ENCODE measurements around the gene DLX2. TPM values are rescaled to one million over a fixed set of nuclear protein-coding genes. Genes with fewer than 3 reads are reported as not detected.

The DLX2 gene
- total RNA-seq, 1 donor from 2014 or later = not detected

GRCh38 chr2:172096626-172097547, 5.8 kb downstream of the DLX2 start:
- Histone ChIP-seq H3K9ac (no peak overlapping the region), H2AFZ (replicated peaks) (no peak overlapping the region), H3K79me2 (ENCODE audit: low read depth) (no peaks in the 10 kb centered on the region), H3K9me3 (ENCODE audit: low read depth) (no peaks in the 10 kb centered on the region), H3K36me3 (no peaks in the 10 kb centered on the region), H3K4me1 (peaks cover 54% of the 10 kb centered on the region), H3F3A (ENCODE audit: low read depth) (peaks cover 83% of the 10 kb centered on the region), H3K27me3 (peaks cover 100% of the 10 kb centered on the region), H3K4me2 (peak overlapping the region; percentile 83), H4K20me1 (ENCODE audit: low read depth) (peaks cover 96% of the 10 kb centered on the region), H3K27ac (no peak overlapping the region), H3K4me3 (peak overlapping the region; percentile 44)
- TF ChIP-seq EZH2 (IDR thresholded peaks at IDR 0.05) = peak; percentile 97
- TF ChIP-seq EZH2phosphoT487 (IDR thresholded peaks at IDR 0.05) = peak; percentile 94
- no peak for TF ChIP-seq CTCF (IDR thresholded peaks at IDR 0.05)
- H3K27ac Mint-ChIP-seq = no peak overlapping the region
- peaks cover 48% of the 10 kb centered on the region for H3K4me1 Mint-ChIP-seq
- H3K4me3 Mint-ChIP-seq = peak overlapping the region; percentile 81
- H3K9me3 Mint-ChIP-seq = peaks cover 2% of the 10 kb centered on the region
- no peaks in the 10 kb centered on the region for H3K36me3 Mint-ChIP-seq
- peak; percentile 61 for DNase-seq (ENCODE audit: low spot score)
- H3K27me3 Mint-ChIP-seq (ENCODE audit: insufficient read depth, low read depth) = peaks cover 81% of the 10 kb centered on the region

- Histone ChIP-seq H4K20me1 (ENCODE audit: low read depth) (peaks cover 96% of the 10 kb centered on the region), H3K4me1 (peaks cover 46% of the 10 kb centered on the region), H3K9me3 (ENCODE audit: low read depth) (no peaks in the 10 kb centered on the region), H3K36me3 (no peaks in the 10 kb centered on the region), H3K4me2 (peak overlapping the region; percentile 83), H3K79me2 (ENCODE audit: low read depth) (no peaks in the 10 kb centered on the region), H2AFZ (replicated peaks) (no peak overlapping the region), H3K4me3 (peak overlapping the region; percentile 44), H3K27ac (no peak overlapping the region), H3K9ac (no peak overlapping the region), H3F3A (ENCODE audit: low read depth) (peaks cover 75% of the 10 kb centered on the region), H3K27me3 (peaks cover 100% of the 10 kb centered on the region)
- DNase-seq (ENCODE audit: low spot score) = peak; percentile 73
- peaks cover 2% of the 10 kb centered on the region for H3K9me3 Mint-ChIP-seq
- H3K36me3 Mint-ChIP-seq = no peaks in the 10 kb centered on the region
- TF ChIP-seq EZH2 (IDR thresholded peaks at IDR 0.05) (peak; percentile 19), CTCF (IDR thresholded peaks at IDR 0.05) (peak; percentile 57), EZH2phosphoT487 (IDR thresholded peaks at IDR 0.05) (no peak)
- H3K27ac Mint-ChIP-seq = no peak overlapping the region
- peaks cover 79% of the 10 kb centered on the region for H3K27me3 Mint-ChIP-seq (ENCODE audit: insufficient read depth, low read depth)
- H3K4me1 Mint-ChIP-seq = peaks cover 43% of the 10 kb centered on the region
- peak overlapping the region; percentile 85 for H3K4me3 Mint-ChIP-seq
Measured at GRCh38 chr2:172095905-172096625, 6.6 kb downstream of the DLX2 start.

- H3K9ac ChIP-seq = no peak overlapping the region
- no peak overlapping the region for H3K27ac ChIP-seq
- TF ChIP-seq CTCF (IDR thresholded peaks at IDR 0.05) = no peak
- TF ChIP-seq EZH2phosphoT487 (IDR thresholded peaks at IDR 0.05) = peak; percentile 77
- TF ChIP-seq EZH2 (IDR thresholded peaks at IDR 0.05) = peak; percentile 81
- no peaks in the 10 kb centered on the region for H3K36me3 ChIP-seq
- H4K20me1 ChIP-seq (ENCODE audit: low read depth) = peaks cover 96% of the 10 kb centered on the region
- peaks cover 2% of the 10 kb centered on the region for H3K9me3 Mint-ChIP-seq
- peaks cover 100% of the 10 kb centered on the region for H3K27me3 ChIP-seq
- no peaks in the 10 kb centered on the region for H3K79me2 ChIP-seq (ENCODE audit: low read depth)
- H3K4me3 ChIP-seq = peak overlapping the region; percentile 44
- peak overlapping the region; percentile 83 for H3K4me2 ChIP-seq
- H3F3A ChIP-seq (ENCODE audit: low read depth) = peaks cover 68% of the 10 kb centered on the region
- peaks cover 80% of the 10 kb centered on the region for H3K27me3 Mint-ChIP-seq (ENCODE audit: insufficient read depth, low read depth)
- peak; percentile 80 for DNase-seq (ENCODE audit: low spot score)
- H3K4me1 Mint-ChIP-seq = peaks cover 39% of the 10 kb centered on the region
- H3K4me3 Mint-ChIP-seq = peak overlapping the region; percentile 85
- H3K27ac Mint-ChIP-seq = no peak overlapping the region
- H2AFZ ChIP-seq (replicated peaks) = no peak overlapping the region
- no peaks in the 10 kb centered on the region for H3K36me3 Mint-ChIP-seq
- H3K4me1 ChIP-seq = peaks cover 39% of the 10 kb centered on the region
- no peaks in the 10 kb centered on the region for H3K9me3 ChIP-seq (ENCODE audit: low read depth)
Measured at GRCh38 chr2:172095146-172095904, 7.4 kb downstream of the DLX2 start.
